ENCODE results near the gene DSCAML1. TPM values are rescaled to one million over a fixed set of nuclear protein-coding genes. Genes with fewer than 3 reads are reported as not detected.

DSCAML1 gene
- 0.48 and 1.6 TPM in 2 replicates for total RNA-seq (2013; cell fraction: nucleolus; rRNA removed)
- total RNA-seq (2014; rRNA removed) (0.06 and 0.11 TPM in 2 replicates), total RNA-seq (2014; rRNA removed; fragmentation: Illumina TruSeq; extraction: Trizol) (0.05 and 0.09 TPM in 2 replicates), total RNA-seq (2021) (0.13 TPM in 2 replicates), polyA plus RNA-seq (2011; rRNA removed) (0.18 and 0.20 TPM in 2 replicates), polyA plus RNA-seq (2014; fragmentation: Illumina TruSeq; extraction: Trizol) (0.06 and 0.11 TPM in 2 replicates), polyA plus RNA-seq (2014; fragmentation: Nextera tagmentation; extraction: Ambion mirVana) (under 1 TPM in 1 of 2 experiments, not detected in 1; 0.03 TPM), polyA plus RNA-seq (2014; rRNA removed) (0.06 and 0.10 TPM in 2 replicates), polyA plus RNA-seq (2016; fragmentation: Nextera tagmentation; extraction: Ambion mirVana) (under 1 TPM; 0.03 TPM), polyA minus RNA-seq (2011; rRNA and poly(A)+ RNA removed) (0.26 and 0.80 TPM in 2 replicates), Bru-seq, nascent RNA (percentile 37 among the genes with signal in this experiment), BruChase-seq, experiment 1, labeled RNA remaining after a 6-hour chase (percentile 41 among the genes with signal in this experiment), BruChase-seq, experiment 2, labeled RNA remaining after a 2-hour chase (percentile 37 among the genes with signal in this experiment)
- polyA plus RNA-seq (2011; ENCODE audit: low read depth): 0.03 TPM
- polyA plus RNA-seq (2011; cell fraction: cytosol; rRNA removed): 0.39 and 0.47 TPM in 2 replicates
- 1.5 TPM in 2 replicates for polyA plus RNA-seq (2011; cell fraction: nucleus; rRNA removed)
- polyA plus RNA-seq (2012): 0.15 and 0.39 TPM in 2 replicates
- polyA minus RNA-seq (2011; cell fraction: cytosol; rRNA and poly(A)+ RNA removed): 0.27 TPM in 1 of 2 replicates, not detected in the other
- 2.3 and 3.7 TPM in 2 replicates for polyA minus RNA-seq (2011; cell fraction: nucleus; rRNA and poly(A)+ RNA removed)
- long read RNA-seq, experiment 1, partial matches to known transcripts: 0 of 2 reads
- long read RNA-seq, experiment 1, other reads (novel, unspliced or antisense): 2 of 2 reads
- long read RNA-seq, experiment 2, partial matches to known transcripts: 0 of 1 reads
- long read RNA-seq, experiment 2, other reads (novel, unspliced or antisense): 1 of 1 reads

GRCh38 chr11:117796872-117797529, at the start of gene DSCAML1:
TSS of gene DSCAML1 (minus strand) at chr11:117797216. CDS start at chr11:117797079, 137 bp downstream.
- Histone ChIP-seq H3K9me3 (replicated peaks; ENCODE audit: control insufficient read depth, insufficient read depth, low read length) (no peaks in the 10 kb centered on the region), H4K20me1 (ENCODE audit: control insufficient read depth, insufficient read depth) (no peaks in the 10 kb centered on the region), H3K9ac (ENCODE audit: control insufficient read depth, insufficient read depth, low read length) (no peak within 1 kb of the TSS), H3K27me3 (replicated peaks in 1 of 2; ENCODE audit: control insufficient read depth in 2 of 2, insufficient read depth in 2 of 2, low read length in 1 of 2) (peaks cover 4 to 8% of the 10 kb centered on the region in 2 experiments; a peak in 3 of 4 replicates), H2AFZ (ENCODE audit: control insufficient read depth, low read depth, low read length) (no peak within 1 kb of the TSS), H3K27ac (ENCODE audit: control insufficient read depth, insufficient read depth) (no peak within 1 kb of the TSS), H3K4me2 (ENCODE audit: control insufficient read depth, insufficient read depth) (no peak within 1 kb of the TSS), H3K4me1 (ENCODE audit: control insufficient read depth, insufficient read depth, low read length) (no peaks in the 10 kb centered on the region), H3K79me2 (ENCODE audit: control insufficient read depth, insufficient read depth, low read length) (no peaks in the 10 kb centered on the region), H3K4me3 (no peak within 1 kb of the TSS), H3K36me3 (ENCODE audit: control insufficient read depth in 2 of 2, insufficient read depth in 2 of 2, low read length in 1 of 2) (no peaks in the 10 kb centered on the region)
- WGBS (ENCODE audit: insufficient coverage, insufficient replicate concordance, low lambda C conversion rate, missing lambda C conversion rate): 26% methylated on average over 27 of the region's 66 CpGs
- DNase-seq (ENCODE audit: low read depth, low spot score): no peak
- ATAC-seq: no peak
- BruUV-seq (replicated peaks): no TSS peak
- TF ChIP-seq ZNF687 (IDR thresholded peaks at IDR 0.05) (no peak), BRCA1 (IDR thresholded peaks at IDR 0.05; ENCODE audit: low read depth, low read length) (no peak), CEBPB (IDR thresholded peaks at IDR 0.05; ENCODE audit: borderline replicate concordance in 1 of 2, low read depth in 2 of 2, low read length in 2 of 2) (no peak), SIN3A (IDR thresholded peaks at IDR 0.05; ENCODE audit: low read depth, low read length) (no peak), SUZ12 (IDR thresholded peaks at IDR 0.05; ENCODE audit: unreplicated experiment) (peak; percentile 67), STAT1 (conservative IDR thresholded peaks at IDR 0.05) (no peak), BCLAF1 (IDR thresholded peaks at IDR 0.05) (no peak)
- SMC1A ChIA-PET (ENCODE audit: uncharacterized antibody, unreplicated experiment): no interaction called here
- CTCF ChIA-PET: no interaction called here
- intact Hi-C loops (cut with micrococcal nuclease; ENCODE audit: unreplicated experiment) (no loop called here), in situ Hi-C loops (cut with MboI) (no loop called here)
- RAD21 ChIA-PET (ENCODE audit: unreplicated experiment): no interaction called here
- POLR2A ChIA-PET: no interaction called here
- no peak for FAIRE-seq

Measured in GM12878 (cell line).